Measurements from ENCODE around the gene RIC8B. TPM values are rescaled to one million over a fixed set of nuclear protein-coding genes. Genes with fewer than 3 reads are reported as not detected.

RIC8B gene
- total RNA-seq, 2 donors from 2014 or later: 15.6 to 22.1 TPM

- Histone ChIP-seq H3K27ac (peak overlapping the region; percentile 79 to 97 (median 89)), H3K36me3 (replicated peaks in 1 of 2; ENCODE audit: insufficient read depth in 1 of 2, low read depth in 2 of 2) (no peaks in the 10 kb centered on the region), H3K9me3 (no peaks in the 10 kb centered on the region), H3K27me3 (no peaks in the 10 kb centered on the region), H3K4me1 (peaks cover 33% of the 10 kb centered on the region), H3K4me3 (peak overlapping the region; percentile 67 to 92)
- TF ChIP-seq POLR2A (IDR thresholded peaks at IDR 0.05) (no peak), CTCF (IDR thresholded peaks at IDR 0.05) (no peak)
- DNase-seq (no peak), ATAC-seq (no peak)
- intact Hi-C loops (cut with DNase I): no loop called here
- 2 to 3% methylated on average over 21 to 29 of the region's 29 CpGs for WGBS, 2 donors
Measured at GRCh38 chr12:106774808-106775524, 484 bp downstream of the RIC8B start.

GRCh38 chr12:106776897-106777296, 2.4 kb downstream of the RIC8B start:
- ATAC-seq: no peak
- TF ChIP-seq POLR2A (IDR thresholded peaks at IDR 0.05) (no peak), CTCF (IDR thresholded peaks at IDR 0.05) (no peak)
- Histone ChIP-seq H3K36me3 (replicated peaks in 1 of 2; ENCODE audit: insufficient read depth in 1 of 2, low read depth in 2 of 2) (no peaks in the 10 kb centered on the region), H3K4me3 (no peak overlapping the region), H3K4me1 (peaks cover 32% of the 10 kb centered on the region), H3K9me3 (no peaks in the 10 kb centered on the region), H3K27ac (no peak overlapping the region), H3K27me3 (no peaks in the 10 kb centered on the region)
- intact Hi-C loops (cut with DNase I): no loop called here
- WGBS, 2 donors: 79 to 89% methylated on average over 5 of the region's 5 CpGs
- DNase-seq: no peak

- no peak for TF ChIP-seq POLR2A (IDR thresholded peaks at IDR 0.05)
- no peak for TF ChIP-seq CTCF (IDR thresholded peaks at IDR 0.05)
- intact Hi-C loops (cut with DNase I): no loop called here
- WGBS, 2 donors: 15 to 30% methylated on average over 3 of the region's 3 CpGs
- Histone ChIP-seq H3K4me1 (peaks cover 32% of the 10 kb centered on the region), H3K4me3 (no peak overlapping the region), H3K27ac (no peak overlapping the region), H3K9me3 (no peaks in the 10 kb centered on the region), H3K27me3 (no peaks in the 10 kb centered on the region), H3K36me3 (replicated peaks in 1 of 2; ENCODE audit: insufficient read depth in 1 of 2, low read depth in 2 of 2) (no peaks in the 10 kb centered on the region)
- DNase-seq: no peak
- ATAC-seq: no peak
Measured at GRCh38 chr12:106780010-106780631, 5.6 kb downstream of the RIC8B start.

- DNase-seq: no peak
- Histone ChIP-seq H3K36me3 (replicated peaks in 1 of 2; ENCODE audit: insufficient read depth in 1 of 2, low read depth in 2 of 2) (no peaks in the 10 kb centered on the region), H3K4me3 (no peak overlapping the region), H3K27me3 (no peaks in the 10 kb centered on the region), H3K4me1 (peaks cover 24% of the 10 kb centered on the region), H3K9me3 (no peaks in the 10 kb centered on the region), H3K27ac (no peak overlapping the region)
- intact Hi-C loops (cut with DNase I): no loop called here
- no peak for TF ChIP-seq CTCF (IDR thresholded peaks at IDR 0.05)
- TF ChIP-seq POLR2A (IDR thresholded peaks at IDR 0.05): no peak
- 48 to 59% methylated on average over 1 of the region's 1 CpG for WGBS, 2 donors
- ATAC-seq: no peak
Measured at GRCh38 chr12:106782619-106783018, 8.1 kb downstream of the RIC8B start.
